SK-N-SH (cell line): ENCODE data around the gene DEPP1. TPM values are rescaled to one million over a fixed set of nuclear protein-coding genes. Genes with fewer than 3 reads are reported as not detected.

Experiments used
- CTCF ChIA-PET: fragments of 300-600, 350-600 bp; formaldehyde crosslinking; extraction: SDS; loops from one replicate; lab custom pipeline; 2021; lab: Yijun Ruan, JAX
- POLR2A ChIA-PET: fragments of 350-600 bp; sonication (Branson Sonifier 250); formaldehyde crosslinking; extraction: SDS; loops from one replicate; lab custom pipeline; 2020; ENCODE audit warnings: antibody characterized with exemption, inconsistent platforms; lab: Yijun Ruan, JAX
- DNase-seq: peaks from one replicate; pipeline ENCODE4 v3.0.0; 2012
- H2AFZ ChIP-seq: fragments of 200-600 bp; sonication (generic); 2 replicates; pipeline ENCODE4 v1.8.1; 2016; ENCODE audit warnings: antibody characterized with exemption, mild to moderate bottlenecking, low read depth
- H3F3A ChIP-seq: fragments of 200-600 bp; sonication (generic); replicated peaks from 2 replicates; pipeline ENCODE3; 2016; ENCODE audit warnings: antibody characterized with exemption, mild to moderate bottlenecking; ENCODE audit not compliant: insufficient read depth
- H3K27ac ChIP-seq, 2 experiments: fragments of 200-500 bp in 1 of 2; fragments of 200-600 bp in 1 of 2; sonication (Bioruptor generic) in 1 of 2; sonication (generic), shearing (Covaris generic) in 1 of 2; 2 replicates each; pipeline versions ENCODE4 v1.5.1 to v1.6.1; 2014 to 2016; ENCODE audit warnings: low read depth in 2 of 2, inconsistent platforms in 1 of 2, low read length in 1 of 2, mild to moderate bottlenecking in 1 of 2, mixed read lengths in 1 of 2
- H3K27me3 ChIP-seq: fragments of 200-600 bp; sonication (generic), shearing (Covaris generic); 2 replicates; pipeline ENCODE4 v1.6.1; 2016; ENCODE audit warnings: mixed run types; ENCODE audit not compliant: insufficient read depth
- H3K36me3 ChIP-seq, 2 experiments: fragments of 200-500 bp in 1 of 2; fragments of 200-600 bp in 1 of 2; sonication (Bioruptor generic) in 1 of 2; sonication (generic) in 1 of 2; replicated peaks in 1 of 2; 2 replicates each; pipeline versions ENCODE3 to v1.5.1; 2014 to 2016; ENCODE audit warnings: low read length in 1 of 2, mild to moderate bottlenecking in 1 of 2; ENCODE audit not compliant: insufficient read depth in 2 of 2, control insufficient read depth in 1 of 2
- H3K4me1 ChIP-seq, 2 experiments: fragments of 200-500 bp in 1 of 2; fragments of 200-600 bp in 1 of 2; sonication (Bioruptor generic) in 1 of 2; sonication (generic), shearing (Covaris generic) in 1 of 2; 2 replicates each; pipeline versions ENCODE4 v1.5.1 to v1.6.1; 2014 to 2016; ENCODE audit warnings: low read depth in 1 of 2, low read length in 1 of 2, mixed run types in 1 of 2; ENCODE audit not compliant: insufficient read depth in 2 of 2, control insufficient read depth in 1 of 2
- H3K4me2 ChIP-seq: fragments of 200-600 bp; sonication (generic), shearing (Covaris generic); 2 replicates; pipeline ENCODE4 v1.6.1; 2017; ENCODE audit warnings: mixed run types
- H3K4me3 ChIP-seq, 2 experiments: fragments of 200-500 bp in 1 of 2; fragments of 200-600 bp in 1 of 2; sonication (Bioruptor generic) in 1 of 2; sonication (generic), shearing (Covaris generic) in 1 of 2; 2 replicates each; pipeline versions ENCODE4 v1.5.1 to v1.8.1; 2014 to 2016; ENCODE audit warnings: low read depth in 2 of 2, inconsistent platforms in 1 of 2, low read length in 1 of 2, mild to moderate bottlenecking in 1 of 2, mixed read lengths in 1 of 2, moderate library complexity in 1 of 2
- H3K79me2 ChIP-seq: fragments of 200-600 bp; sonication (generic); 2 replicates; pipeline ENCODE4 v1.8.1; 2017; ENCODE audit warnings: mild to moderate bottlenecking; ENCODE audit not compliant: insufficient read depth
- H3K9ac ChIP-seq: fragments of 200-600 bp; sonication (generic); 2 replicates; pipeline ENCODE4 v1.6.1; 2017; ENCODE audit warnings: mixed run types
- H3K9me2 ChIP-seq: fragments of 200-600 bp; sonication (generic); 2 replicates; pipeline ENCODE4 v1.6.1; 2017; ENCODE audit warnings: mixed run types
- H3K9me3 ChIP-seq: fragments of 200-600 bp; sonication (generic); 2 replicates; pipeline ENCODE4 v1.6.1; 2017; ENCODE audit warnings: mixed run types, mild to moderate bottlenecking, moderate library complexity
- H4K20me1 ChIP-seq: fragments of 200-600 bp; sonication (generic); 2 replicates; pipeline ENCODE4 v1.6.1; 2017; ENCODE audit warnings: mild to moderate bottlenecking, mixed run types; ENCODE audit not compliant: insufficient read depth
- ELF1 ChIP-seq: IDR thresholded peaks from 2 replicates; pipeline ENCODE4 v1.4.0; 2012
- EP300 ChIP-seq, 2 experiments: IDR thresholded peaks; 2 replicates each; pipeline versions ENCODE4 v1.4.0 to v1.6.1; 2012; ENCODE audit warnings: borderline replicate concordance in 1 of 2, low read depth in 1 of 2, low read length in 1 of 2
- EZH2phosphoT487 ChIP-seq: fragments of 200-600 bp; sonication (generic); IDR thresholded peaks from 2 replicates; pipeline ENCODE4 v1.6.1; 2017; ENCODE audit warnings: low read depth, mixed run types, mild to moderate bottlenecking, antibody characterized with exemption, moderate library complexity, borderline replicate concordance
- FOSL2 ChIP-seq: IDR thresholded peaks from 2 replicates; pipeline ENCODE4 v1.4.0; 2012; ENCODE audit warnings: low read depth, mild to moderate bottlenecking, moderate library complexity, borderline replicate concordance
- FOXJ3 ChIP-seq: sonication (generic); formaldehyde crosslinking; IDR thresholded peaks from 2 replicates; pipeline ENCODE4 v1.5.1; 2020; ENCODE audit warnings: mild to moderate bottlenecking, missing genetic modification reagents
- FOXM1 ChIP-seq: IDR thresholded peaks from 2 replicates; pipeline ENCODE4 v1.4.0; 2012; ENCODE audit warnings: low read depth, mild to moderate bottlenecking
- GATA2 ChIP-seq: sonication (generic); formaldehyde crosslinking; IDR thresholded peaks from 2 replicates; pipeline ENCODE4 v1.5.0; 2020; ENCODE audit warnings: mild to moderate bottlenecking, missing genetic modification reagents
- IRF3 ChIP-seq: fragments of 150-350 bp; IDR thresholded peaks from 2 replicates; pipeline ENCODE4 v1.6.1; 2016; ENCODE audit warnings: mild to moderate bottlenecking, low read depth, low read length
- JUND ChIP-seq: IDR thresholded peaks from 2 replicates; pipeline ENCODE4 v1.4.0; 2012
- MAX ChIP-seq: IDR thresholded peaks from 2 replicates; pipeline ENCODE4 v1.4.0; 2012; ENCODE audit warnings: low read depth
- MXI1 ChIP-seq: IDR thresholded peaks from 2 replicates; pipeline ENCODE4 v1.6.1; 2012; ENCODE audit warnings: mild to moderate bottlenecking, low read depth, low read length, improper control_type of control experiment
- PBX3 ChIP-seq: IDR thresholded peaks from 2 replicates; pipeline ENCODE4; 2012
- POLR2AphosphoS5 ChIP-seq: IDR thresholded peaks from 2 replicates; pipeline ENCODE4 v1.6.1; 2012; ENCODE audit warnings: low read depth, low read length
- RAD21 ChIP-seq: IDR thresholded peaks from 2 replicates; pipeline ENCODE4 v1.6.1; 2012; ENCODE audit warnings: mild to moderate bottlenecking, low read length
- RCOR1 ChIP-seq: fragments of 150-350 bp; IDR thresholded peaks from 2 replicates; pipeline ENCODE4 v1.6.1; 2017; ENCODE audit warnings: antibody characterized with exemption, low read length
- REST ChIP-seq: IDR thresholded peaks from 2 replicates; pipeline ENCODE4 v1.6.1; 2012; ENCODE audit warnings: mild to moderate bottlenecking, low read depth, low read length, moderate library complexity
- RFX5 ChIP-seq: IDR thresholded peaks from 2 replicates; pipeline ENCODE4 v1.6.1; 2012; ENCODE audit warnings: mild to moderate bottlenecking, improper control_type of control experiment, low read length
- SIN3A ChIP-seq: IDR thresholded peaks from 2 replicates; pipeline ENCODE4 v1.6.1; 2012; ENCODE audit warnings: low read depth, mild to moderate bottlenecking, low read length, moderate library complexity, borderline replicate concordance
- USF1 ChIP-seq: IDR thresholded peaks from 2 replicates; pipeline ENCODE4 v1.4.0; 2012; ENCODE audit warnings: low read depth, borderline replicate concordance
- ZBTB33 ChIP-seq: IDR thresholded peaks from 2 replicates; pipeline ENCODE4 v1.4.0; 2012; ENCODE audit warnings: low read depth, borderline replicate concordance
- WGBS: methylation state at CpG from one replicate; pipeline ENCODE4 v1.1.6; 2017; ENCODE audit warnings: low lambda C conversion rate; 5-methylcytosine and 5-hydroxymethylcytosine counted together
- polyA plus RNA-seq, 3 experiments: library from polyadenylated mRNA; depleted of rRNA; stranded (reverse); fragments of >200 nt; gene quantifications; 2 replicates each; pipeline ENCODE4 v1.2.3, GENCODE V29; 2012

The DEPP1 gene
- polyA plus RNA-seq, 1 of the 3 experiments (the other 2 are of a cell fraction) = 5.3 TPM

- Histone ChIP-seq H3F3A (no peaks in the 10 kb centered on the region), H2AFZ (no peak overlapping the region), H3K4me1 (peaks cover 18 to 28% of the 10 kb centered on the region in 2 experiments; a peak in 3 of 4 replicates), H3K79me2 (peaks cover 6% of the 10 kb centered on the region), H3K4me2 (no peak overlapping the region), H3K9ac (no peak overlapping the region), H3K9me3 (no peaks in the 10 kb centered on the region), H3K9me2 (no peaks in the 10 kb centered on the region), H3K27me3 (no peaks in the 10 kb centered on the region), H3K36me3 (peaks cover 0 to 11% of the 10 kb centered on the region in 2 experiments), H3K27ac (no peak overlapping the region; a peak in 1 of 4 replicates), H4K20me1 (no peaks in the 10 kb centered on the region), H3K4me3 (no peak overlapping the region)
- ChIA-PET POLR2A (no interaction called here), CTCF (interaction anchor here (1.1 to 10.6 kb wide), 3 partner anchors 9 to 40 kb away, joined by 5 to 121 read pairs (median 7); no protein-coding TSS in a partner anchor)
- TF ChIP-seq ELF1 (no peak), REST (no peak), EZH2phosphoT487 (no peak), FOSL2 (no peak), GATA2 (CRISPR knock-in tag) (no peak), ZBTB33 (no peak), USF1 (no peak), RFX5 (no peak), SIN3A (no peak), FOXM1 (no peak), POLR2AphosphoS5 (no peak), FOXJ3 (no peak), MAX (no peak), PBX3 (no peak), IRF3 (no peak), MXI1 (no peak), RAD21 (no peak), RCOR1 (no peak), EP300 (IDR thresholded peaks at IDR 0.05; ENCODE audit: borderline replicate concordance in 1 of 2, low read depth in 1 of 2, low read length in 1 of 2) (no peak), JUND (no peak)
- no peak for DNase-seq
- 67% methylated on average over 1 of the region's 6 CpGs for WGBS
These were observed 5.7 kb downstream of the DEPP1 start for GRCh38 chr10:44972874-44973306.
